Omental fat pad (tissue), 4 donors: ENCODE results near the gene REEP3. TPM values are rescaled to one million over a fixed set of nuclear protein-coding genes. Genes with fewer than 3 reads are reported as not detected.

ENCODE experiments used
- ATAC-seq: fragments of 150-250 bp; one replicate; pipeline ENCODE4 v1.9.1; 2016; ENCODE audit warnings: mild to moderate bottlenecking, moderate library complexity; ENCODE audit not compliant: low FRiP score
- DNase-seq: peaks from one replicate; pipeline ENCODE4 v3.0.0-alpha.2; 2019; ENCODE audit warnings: low spot score
- total RNA-seq, 4 donors: library from RNA; depleted of rRNA; stranded (reverse); fragments of >200 nt; gene quantifications; one replicate each; pipeline ENCODE4 v1.1.0, GENCODE V29; 2016
- TF ChIP-seq, protein P1 (sequence below), 3 donors: fragments of 450-650 bp; IDR thresholded peaks; one replicate each; pipeline ENCODE4 v1.5.1; 2016 to 2017; ENCODE audit warnings: antibody characterized with exemption in 3 of 3, mild to moderate bottlenecking in 3 of 3, moderate library complexity in 2 of 3

REEP3 gene
- total RNA-seq, 4 donors from 2014 or later = 44.7 to 70.5 (median 57.1) TPM

DNA sequence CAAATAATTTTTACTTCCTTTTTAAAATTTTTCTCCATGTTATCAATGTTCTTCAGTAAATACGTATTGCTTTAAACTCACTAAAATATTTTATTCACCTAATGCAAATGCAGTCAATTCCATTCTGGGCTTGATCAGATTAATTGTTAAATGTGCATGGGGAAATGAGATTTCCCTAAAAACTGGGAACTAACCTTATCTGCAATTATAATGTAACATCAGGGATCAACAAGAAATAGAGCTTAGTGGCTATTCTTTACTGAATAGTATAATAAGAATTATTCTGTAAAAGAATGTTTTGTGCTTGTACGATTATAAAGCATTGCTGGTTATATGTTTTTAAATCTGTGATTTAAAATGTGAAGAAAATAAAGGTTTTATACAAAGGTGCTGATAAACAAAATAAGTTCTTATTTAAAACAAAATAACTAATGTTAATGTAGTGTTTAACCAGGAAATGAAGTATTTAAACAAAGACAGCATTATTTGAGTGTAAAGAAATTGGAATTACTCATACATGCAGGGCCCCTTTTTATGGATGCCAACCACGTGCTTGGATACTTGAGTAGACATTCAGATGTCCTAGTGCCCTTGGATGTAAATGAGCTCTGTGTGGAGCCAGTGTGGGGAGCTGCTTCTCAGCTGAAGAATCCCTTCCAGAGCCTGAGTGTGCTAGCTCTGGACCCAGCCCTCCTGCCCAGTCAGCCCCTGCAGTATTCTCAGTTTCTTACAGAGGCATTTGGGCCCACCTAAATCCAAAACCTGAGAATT, 84.2 kb downstream of the REEP3 start:
- DNase-seq (no peak), ATAC-seq (no peak)
- TF ChIP-seq, protein P1, sequence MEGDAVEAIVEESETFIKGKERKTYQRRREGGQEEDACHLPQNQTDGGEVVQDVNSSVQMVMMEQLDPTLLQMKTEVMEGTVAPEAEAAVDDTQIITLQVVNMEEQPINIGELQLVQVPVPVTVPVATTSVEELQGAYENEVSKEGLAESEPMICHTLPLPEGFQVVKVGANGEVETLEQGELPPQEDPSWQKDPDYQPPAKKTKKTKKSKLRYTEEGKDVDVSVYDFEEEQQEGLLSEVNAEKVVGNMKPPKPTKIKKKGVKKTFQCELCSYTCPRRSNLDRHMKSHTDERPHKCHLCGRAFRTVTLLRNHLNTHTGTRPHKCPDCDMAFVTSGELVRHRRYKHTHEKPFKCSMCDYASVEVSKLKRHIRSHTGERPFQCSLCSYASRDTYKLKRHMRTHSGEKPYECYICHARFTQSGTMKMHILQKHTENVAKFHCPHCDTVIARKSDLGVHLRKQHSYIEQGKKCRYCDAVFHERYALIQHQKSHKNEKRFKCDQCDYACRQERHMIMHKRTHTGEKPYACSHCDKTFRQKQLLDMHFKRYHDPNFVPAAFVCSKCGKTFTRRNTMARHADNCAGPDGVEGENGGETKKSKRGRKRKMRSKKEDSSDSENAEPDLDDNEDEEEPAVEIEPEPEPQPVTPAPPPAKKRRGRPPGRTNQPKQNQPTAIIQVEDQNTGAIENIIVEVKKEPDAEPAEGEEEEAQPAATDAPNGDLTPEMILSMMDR (IDR thresholded peaks at IDR 0.05) = no peak

DNA sequence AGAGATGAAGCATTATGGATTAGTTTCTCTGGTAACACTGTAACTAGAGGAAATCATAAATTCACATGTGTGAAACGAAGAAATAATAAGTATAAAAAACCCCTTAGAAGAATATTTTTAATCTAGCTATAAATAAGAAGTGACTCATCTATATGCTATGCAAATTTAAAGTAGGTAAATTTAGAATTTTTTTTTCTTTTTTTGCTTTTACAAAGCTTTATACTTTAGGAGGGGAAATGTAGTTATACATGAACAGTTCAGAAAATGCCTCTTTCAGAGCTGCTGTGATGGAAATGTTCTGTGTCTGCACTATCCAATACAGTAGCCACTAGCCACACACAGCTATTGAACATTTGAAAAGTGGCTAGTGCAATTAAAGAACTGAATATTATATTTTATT, 87.3 kb downstream of the REEP3 start:
- ATAC-seq (no peak), DNase-seq (no peak)
- TF ChIP-seq, protein P1 (IDR thresholded peaks at IDR 0.05) = no peak

DNA sequence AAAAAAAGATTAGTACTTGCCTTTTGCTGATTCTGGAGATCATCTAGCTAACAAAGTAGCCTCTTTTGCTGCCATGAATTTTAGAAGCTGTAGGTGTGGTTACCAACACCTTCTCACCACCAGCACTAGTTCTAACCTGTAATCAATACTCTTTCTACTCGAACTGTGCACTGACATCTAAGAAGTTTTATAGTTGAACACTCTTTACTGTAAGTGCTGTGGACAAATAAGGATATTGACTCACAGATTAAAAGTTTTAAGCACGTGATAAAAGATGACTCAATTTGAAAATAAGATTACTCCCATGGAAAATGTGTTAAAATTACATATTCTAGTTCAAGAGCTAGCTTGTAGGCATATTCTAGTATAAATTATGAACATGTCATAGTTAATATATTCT, 89.9 kb downstream of the REEP3 start:
- DNase-seq (no peak), ATAC-seq (peak; percentile 51)
- TF ChIP-seq, protein P1 (IDR thresholded peaks at IDR 0.05) = no peak

DNA sequence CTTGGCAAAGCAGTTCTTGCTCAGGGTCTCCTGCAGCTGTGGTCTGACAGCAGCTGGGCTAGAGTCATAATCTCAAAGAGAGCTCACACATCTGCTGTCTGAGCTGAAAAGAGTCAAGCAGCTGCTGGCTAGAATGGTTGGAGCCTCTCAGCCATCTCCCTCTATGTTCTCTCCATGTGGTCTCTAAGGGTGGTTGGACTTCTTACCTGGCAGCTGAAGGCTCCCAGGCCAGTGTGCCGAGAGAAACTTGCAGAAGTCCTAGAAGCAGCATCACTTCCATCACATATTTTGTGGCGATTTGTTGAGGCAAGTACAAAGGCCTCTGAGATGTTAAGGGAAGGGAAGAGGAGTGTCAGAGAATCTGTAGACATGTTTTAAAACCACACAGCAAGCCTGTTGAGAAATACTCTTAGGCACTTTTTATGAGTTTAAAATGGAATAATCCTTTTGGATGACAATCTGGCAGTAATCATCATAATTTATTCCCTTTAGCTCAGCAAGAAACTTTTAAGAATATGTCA, 93.2 kb downstream of the REEP3 start:
- no peak for ATAC-seq

DNA sequence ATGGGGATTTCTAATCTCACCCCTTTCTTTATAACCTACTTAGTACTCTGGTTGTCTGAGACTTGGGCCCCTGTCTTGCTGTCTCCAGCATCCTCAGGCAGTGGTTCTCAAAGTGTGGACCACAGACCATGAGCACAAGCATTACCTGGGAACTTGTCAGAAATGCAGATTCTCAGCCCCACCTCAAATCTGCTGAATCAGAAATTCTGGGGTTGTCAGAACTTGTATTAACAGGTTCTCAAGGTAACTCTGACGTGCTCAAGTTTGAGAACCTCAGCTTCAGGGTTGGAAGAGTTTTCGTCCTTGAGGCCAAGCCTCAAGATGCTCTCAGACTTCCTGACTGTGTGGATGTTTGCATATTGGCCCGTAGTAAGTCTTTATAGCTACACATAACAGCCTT, 97.4 kb downstream of the REEP3 start:
- ATAC-seq (no peak), DNase-seq (no peak)
- TF ChIP-seq, protein P1 (IDR thresholded peaks at IDR 0.05) = no peak

More for the DNA sequence above, 93.2 kb downstream of the REEP3 start:
- DNase-seq = no peak
- TF ChIP-seq, protein P1 (IDR thresholded peaks at IDR 0.05) = no peak

DNA sequence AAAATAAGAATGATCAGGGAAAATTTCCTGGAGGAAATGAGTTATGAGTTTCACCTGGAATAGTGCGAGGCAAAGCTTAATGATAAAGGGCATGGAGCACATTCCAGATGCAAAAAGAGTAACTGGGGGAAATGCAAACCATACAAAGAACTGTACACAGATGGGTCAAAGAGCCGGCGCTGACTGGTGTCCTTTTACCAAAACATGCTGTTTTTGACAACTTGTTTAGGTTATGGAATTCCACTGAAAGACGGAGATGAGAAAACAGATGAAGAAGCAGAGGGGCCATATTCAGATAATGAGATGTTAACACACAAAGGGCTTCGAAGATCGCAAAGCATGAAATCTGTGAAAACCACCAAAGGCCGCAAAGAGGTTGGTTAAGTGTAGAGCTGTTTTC, 98.2 kb downstream of the REEP3 start:
- DNase-seq = no peak
- TF ChIP-seq, protein P1 (IDR thresholded peaks at IDR 0.05) = no peak
- no peak for ATAC-seq

DNA sequence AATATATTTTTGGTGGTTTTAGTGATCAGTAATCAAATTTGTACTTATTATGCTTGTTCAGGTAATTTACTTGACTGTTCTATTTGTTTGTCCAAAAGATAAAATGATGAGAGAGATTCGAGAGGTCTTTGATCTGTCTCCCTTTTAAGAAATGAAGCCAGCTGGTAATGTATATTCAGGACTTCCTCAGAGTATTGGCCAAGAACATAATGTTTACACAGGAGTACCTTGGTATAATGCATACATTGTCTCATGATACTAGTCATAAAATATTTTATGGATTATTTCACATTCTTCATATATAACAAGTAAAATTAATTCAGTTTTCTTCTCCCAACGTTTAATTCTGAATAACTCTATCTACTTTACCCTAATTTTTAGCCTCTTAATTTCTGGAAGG, 100.9 kb downstream of the REEP3 start:
- DNase-seq (no peak), ATAC-seq (no peak)
- TF ChIP-seq, protein P1 (IDR thresholded peaks at IDR 0.05) = no peak
